GM19463 (cell line): ENCODE data around the gene NBPF11.
"Not testable (repeated sequence)": the region's sequence is repeated elsewhere in the genome, so short reads cannot be mapped to it uniquely, and the experiment has no call there.

Experiments
- ATAC-seq: cut with Tn5 transposase; IDR thresholded peaks from one replicate; pipeline ENCODE4 v1.9.1; 2021; ENCODE audit warnings: mild to moderate bottlenecking, moderate library complexity; ENCODE audit not compliant: unreplicated experiment

NBPF11 gene

GRCh38 chr1:148151371-148151819 lies 686 bp downstream of the NBPF11 start:
- ATAC-seq = peak; percentile 9

- peak; percentile 23 for ATAC-seq
These were observed 1.1 kb downstream of the NBPF11 start for GRCh38 chr1:148150945-148151344.

GRCh38 chr1:148150014-148150413 lies 2.1 kb downstream of the NBPF11 start:
- not testable (repeated sequence) for ATAC-seq

GRCh38 chr1:148149050-148149815 lies 2.8 kb downstream of the NBPF11 start:
- ATAC-seq = not testable (repeated sequence)

GRCh38 chr1:148147052-148147838 lies 4.8 kb downstream of the NBPF11 start:
- not testable (repeated sequence) for ATAC-seq

GRCh38 chr1:148146191-148146997 lies 5.7 kb downstream of the NBPF11 start:
- not testable (repeated sequence) for ATAC-seq

- not testable (repeated sequence) for ATAC-seq
These were observed 8.9 kb downstream of the NBPF11 start for GRCh38 chr1:148143223-148143622.

- ATAC-seq = not testable (repeated sequence)
These were observed 10.1 kb downstream of the NBPF11 start for GRCh38 chr1:148141936-148142335.

- not testable (repeated sequence) for ATAC-seq
These were observed 13.5 kb downstream of the NBPF11 start for GRCh38 chr1:148138606-148139005.

GRCh38 chr1:148122341-148122740 lies 29.7 kb downstream of the NBPF11 start:
- not testable (repeated sequence) for ATAC-seq

- ATAC-seq = not testable (repeated sequence)
These were observed 31.7 kb downstream of the NBPF11 start for GRCh38 chr1:148120395-148120794.

- ATAC-seq = not testable (repeated sequence)
These were observed 56.3 kb downstream of the NBPF11 start for GRCh38 chr1:148095732-148096131.

- ATAC-seq = not testable (repeated sequence)
These were observed 65.9 kb downstream of the NBPF11 start for GRCh38 chr1:148086196-148086595.

GRCh38 chr1:148081205-148081604 lies 70.9 kb downstream of the NBPF11 start:
- ATAC-seq = peak; percentile 59

- ATAC-seq = peak; percentile 68
These were observed 73.2 kb downstream of the NBPF11 start for GRCh38 chr1:148078632-148079519.

GRCh38 chr1:148078090-148078489 lies 74.0 kb downstream of the NBPF11 start:
- not testable (repeated sequence) for ATAC-seq

- not testable (repeated sequence) for ATAC-seq
These were observed 74.6 kb downstream of the NBPF11 start for GRCh38 chr1:148077458-148077857.

GRCh38 chr1:148073392-148073791 lies 78.7 kb downstream of the NBPF11 start:
- ATAC-seq = not testable (repeated sequence)

- ATAC-seq = not testable (repeated sequence)
These were observed 83.5 kb downstream of the NBPF11 start for GRCh38 chr1:148068606-148069005.

GRCh38 chr1:148068201-148068600 lies 83.9 kb downstream of the NBPF11 start:
- ATAC-seq = not testable (repeated sequence)
